Glutamatergic neuron (in vitro differentiated cells): Measurements from ENCODE around the gene TMEM108. TPM values are rescaled to one million over a fixed set of nuclear protein-coding genes. Genes with fewer than 3 reads are reported as not detected.
"Not testable (repeated sequence)": the region's sequence is repeated elsewhere in the genome, so short reads cannot be mapped to it uniquely, and the experiment has no call there.

Source experiments
- DNase-seq: peaks from one replicate; pipeline ENCODE4 v3.0.0; 2022
- H3K27ac Mint-ChIP-seq: one replicate; pipeline ENCODE4 v1.8.0; 2020; ENCODE audit warnings: mild to moderate bottlenecking, mixed read lengths, inconsistent platforms; ENCODE audit not compliant: unreplicated experiment
- H3K27me3 Mint-ChIP-seq: one replicate; pipeline ENCODE4 v1.8.0; 2020; ENCODE audit warnings: mild to moderate bottlenecking, moderate library complexity, mixed read lengths, inconsistent platforms; ENCODE audit not compliant: unreplicated experiment
- H3K36me3 Mint-ChIP-seq: one replicate; pipeline ENCODE4 v1.8.0; 2020; ENCODE audit warnings: mild to moderate bottlenecking, mixed read lengths, inconsistent platforms; ENCODE audit not compliant: unreplicated experiment
- H3K4me1 Mint-ChIP-seq: one replicate; pipeline ENCODE4 v1.8.0; 2020; ENCODE audit warnings: mild to moderate bottlenecking, low read depth, mixed read lengths, inconsistent platforms; ENCODE audit not compliant: unreplicated experiment
- H3K4me3 Mint-ChIP-seq: one replicate; pipeline ENCODE4 v1.8.0; 2020; ENCODE audit warnings: mild to moderate bottlenecking, mixed read lengths, inconsistent platforms; ENCODE audit not compliant: unreplicated experiment
- H3K9me3 Mint-ChIP-seq: one replicate; pipeline ENCODE4 v1.8.0; 2020; ENCODE audit warnings: mild to moderate bottlenecking, moderate library complexity, mixed read lengths, inconsistent platforms; ENCODE audit not compliant: unreplicated experiment
- CTCF ChIP-seq: fragments of 200-600 bp; sonication (generic); IDR thresholded peaks from one replicate; pipeline ENCODE4 v1.5.0; 2021; ENCODE audit not compliant: partially characterized antibody, unreplicated experiment
- total RNA-seq: library from RNA; stranded (reverse); fragmentation: NEBNext Ultra II Directional; extraction: Animal tissue kit (Norgen Biotek cat#: 25700); gene quantifications from one replicate; pipeline ENCODE4 v1.2.1, GENCODE V29; 2021; ENCODE audit not compliant: unreplicated experiment

Gene TMEM108
- total RNA-seq, 1 donor from 2014 or later, result 9.0 TPM

- Mint-ChIP-seq H3K27ac (no peak overlapping the region), H3K4me3 (no peak overlapping the region), H3K27me3 (no peaks in the 10 kb centered on the region), H3K36me3 (peaks cover 8% of the 10 kb centered on the region), H3K9me3 (peaks cover 4% of the 10 kb centered on the region), H3K4me1 (no peaks in the 10 kb centered on the region)
- DNase-seq, result no peak
- no peak for TF ChIP-seq CTCF
These were observed 23.9 kb upstream of the TMEM108 start for GRCh38 chr3:133014325-133014724.

DNA sequence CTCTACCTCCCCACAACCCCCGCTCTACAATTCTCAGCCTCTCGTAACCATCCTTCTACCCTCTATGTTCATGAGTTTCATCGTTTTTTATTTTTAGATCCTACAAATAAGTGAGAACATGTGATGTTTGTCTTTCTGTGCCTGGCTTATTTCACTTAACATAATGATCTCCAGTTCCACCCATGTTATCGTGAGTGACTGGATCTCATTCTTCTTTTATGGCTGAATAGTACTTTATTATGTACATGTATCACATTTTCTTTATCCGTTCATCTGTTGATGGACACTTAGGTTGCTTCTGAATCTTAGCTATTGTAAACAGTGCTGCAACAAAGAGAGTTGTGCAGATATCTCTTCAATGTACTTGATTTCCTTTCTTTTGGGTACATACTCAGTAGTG is 22.6 kb upstream of the TMEM108 start:
- H3K36me3 Mint-ChIP-seq, H3K4me1 Mint-ChIP-seq, H3K4me3 Mint-ChIP-seq, H3K27ac Mint-ChIP-seq, DNase-seq, H3K9me3 Mint-ChIP-seq, H3K27me3 Mint-ChIP-seq: not testable (repeated sequence)

GRCh38 chr3:133016838-133017309 is 21.3 kb upstream of the TMEM108 start:
- Mint-ChIP-seq H3K36me3 (peaks cover 8% of the 10 kb centered on the region), H3K27me3 (no peaks in the 10 kb centered on the region), H3K9me3 (no peaks in the 10 kb centered on the region), H3K4me1 (no peaks in the 10 kb centered on the region), H3K27ac (no peak overlapping the region), H3K4me3 (no peak overlapping the region)
- no peak for DNase-seq
- no peak for TF ChIP-seq CTCF

GRCh38 chr3:133018921-133019320 is 19.3 kb upstream of the TMEM108 start:
- TF ChIP-seq CTCF, result no peak
- no peak overlapping the region for H3K27ac Mint-ChIP-seq
- no peak for DNase-seq
- H3K9me3 Mint-ChIP-seq, result no peaks in the 10 kb centered on the region
- no peaks in the 10 kb centered on the region for H3K27me3 Mint-ChIP-seq
- H3K4me3 Mint-ChIP-seq, result no peak overlapping the region
- no peaks in the 10 kb centered on the region for H3K4me1 Mint-ChIP-seq
- no peaks in the 10 kb centered on the region for H3K36me3 Mint-ChIP-seq

GRCh38 chr3:133021206-133021605 is 17.0 kb upstream of the TMEM108 start:
- TF ChIP-seq CTCF, result no peak
- DNase-seq, result no peak
- Mint-ChIP-seq H3K4me3 (no peak overlapping the region), H3K9me3 (no peaks in the 10 kb centered on the region), H3K4me1 (no peaks in the 10 kb centered on the region), H3K27ac (no peak overlapping the region), H3K27me3 (no peaks in the 10 kb centered on the region), H3K36me3 (no peaks in the 10 kb centered on the region)

DNA sequence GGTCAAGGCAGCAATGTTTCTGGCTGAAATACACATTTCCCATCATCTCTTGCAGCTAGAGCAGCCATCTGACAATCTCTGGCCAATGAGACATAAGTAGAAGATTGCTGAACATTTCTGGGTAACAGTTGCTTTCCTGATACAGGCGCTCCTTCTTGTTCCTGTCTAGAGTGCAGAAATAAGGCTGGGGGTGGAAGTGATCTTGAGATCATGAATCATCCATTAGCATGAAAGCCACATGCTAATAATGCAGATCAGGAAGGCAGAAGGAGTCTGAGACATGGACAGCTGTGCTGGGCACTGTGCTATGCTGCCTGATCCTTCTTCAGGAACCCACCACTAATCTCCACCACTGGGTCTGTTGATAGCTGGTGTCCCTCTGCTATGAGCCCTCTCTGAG is 14.8 kb upstream of the TMEM108 start:
- Mint-ChIP-seq H3K36me3 (no peaks in the 10 kb centered on the region), H3K9me3 (no peaks in the 10 kb centered on the region), H3K4me1 (no peaks in the 10 kb centered on the region), H3K27ac (no peak overlapping the region), H3K4me3 (no peak overlapping the region), H3K27me3 (no peaks in the 10 kb centered on the region)
- no peak for TF ChIP-seq CTCF
- no peak for DNase-seq
